ENCODE results near the gene MTFR2. TPM values are rescaled to one million over a fixed set of nuclear protein-coding genes. Genes with fewer than 3 reads are reported as not detected.

MTFR2 gene
- total RNA-seq, 1 experiment from 2014 or later = 6.0 TPM

GRCh38 chr6:136213853-136214252 is 36.3 kb downstream of the MTFR2 start:
- ChIA-PET POLR2A (no interaction called here), CTCF (interaction anchor here (3.9 kb wide), 1 partner anchor 13 kb away, joined by 25 read pairs; no protein-coding TSS in a partner anchor)
- no peaks in the 10 kb centered on the region for H3K27me3 Mint-ChIP-seq (ENCODE audit: insufficient read depth, unreplicated experiment)
- no peak for DNase-seq (ENCODE audit: unreplicated experiment)
- intact Hi-C loops (cut with micrococcal nuclease) = no loop called here
- H3K9me3 Mint-ChIP-seq (ENCODE audit: unreplicated experiment) = peaks cover 10% of the 10 kb centered on the region
- no TSS peak for BruUV-seq (replicated peaks)
- no peak overlapping the region for H3K27ac Mint-ChIP-seq (ENCODE audit: low read depth, unreplicated experiment)
- TF ChIP-seq, protein P1, sequence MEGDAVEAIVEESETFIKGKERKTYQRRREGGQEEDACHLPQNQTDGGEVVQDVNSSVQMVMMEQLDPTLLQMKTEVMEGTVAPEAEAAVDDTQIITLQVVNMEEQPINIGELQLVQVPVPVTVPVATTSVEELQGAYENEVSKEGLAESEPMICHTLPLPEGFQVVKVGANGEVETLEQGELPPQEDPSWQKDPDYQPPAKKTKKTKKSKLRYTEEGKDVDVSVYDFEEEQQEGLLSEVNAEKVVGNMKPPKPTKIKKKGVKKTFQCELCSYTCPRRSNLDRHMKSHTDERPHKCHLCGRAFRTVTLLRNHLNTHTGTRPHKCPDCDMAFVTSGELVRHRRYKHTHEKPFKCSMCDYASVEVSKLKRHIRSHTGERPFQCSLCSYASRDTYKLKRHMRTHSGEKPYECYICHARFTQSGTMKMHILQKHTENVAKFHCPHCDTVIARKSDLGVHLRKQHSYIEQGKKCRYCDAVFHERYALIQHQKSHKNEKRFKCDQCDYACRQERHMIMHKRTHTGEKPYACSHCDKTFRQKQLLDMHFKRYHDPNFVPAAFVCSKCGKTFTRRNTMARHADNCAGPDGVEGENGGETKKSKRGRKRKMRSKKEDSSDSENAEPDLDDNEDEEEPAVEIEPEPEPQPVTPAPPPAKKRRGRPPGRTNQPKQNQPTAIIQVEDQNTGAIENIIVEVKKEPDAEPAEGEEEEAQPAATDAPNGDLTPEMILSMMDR (IDR thresholded peaks at IDR 0.05; ENCODE audit: unreplicated experiment) = no peak
- H3K4me3 Mint-ChIP-seq (ENCODE audit: unreplicated experiment) = no peak overlapping the region
- H3K36me3 Mint-ChIP-seq (ENCODE audit: insufficient read depth, unreplicated experiment) = no peaks in the 10 kb centered on the region
- H3K4me1 Mint-ChIP-seq (ENCODE audit: insufficient read depth, unreplicated experiment) = peaks cover 6% of the 10 kb centered on the region

- no peaks in the 10 kb centered on the region for H3K27me3 Mint-ChIP-seq (ENCODE audit: insufficient read depth, unreplicated experiment)
- no peak overlapping the region for H3K4me3 Mint-ChIP-seq (ENCODE audit: unreplicated experiment)
- no peak overlapping the region for H3K27ac Mint-ChIP-seq (ENCODE audit: low read depth, unreplicated experiment)
- peaks cover 6% of the 10 kb centered on the region for H3K4me1 Mint-ChIP-seq (ENCODE audit: insufficient read depth, unreplicated experiment)
- CTCF ChIA-PET = interaction anchor here (0.5 to 3.9 kb wide), 10 partner anchors 13 to 763 kb away, joined by 3 to 25 read pairs (median 4); no protein-coding TSS in a partner anchor
- peaks cover 10% of the 10 kb centered on the region for H3K9me3 Mint-ChIP-seq (ENCODE audit: unreplicated experiment)
- intact Hi-C loops (cut with micrococcal nuclease) = no loop called here
- no peaks in the 10 kb centered on the region for H3K36me3 Mint-ChIP-seq (ENCODE audit: insufficient read depth, unreplicated experiment)
- POLR2A ChIA-PET = no interaction called here
- no peak for DNase-seq (ENCODE audit: unreplicated experiment)
- BruUV-seq (replicated peaks) = no TSS peak
- TF ChIP-seq, protein P1 (IDR thresholded peaks at IDR 0.05; ENCODE audit: unreplicated experiment) = no peak
Measured at GRCh38 chr6:136213012-136213539, 37.0 kb downstream of the MTFR2 start.

GRCh38 chr6:136212608-136213007 is 37.5 kb downstream of the MTFR2 start:
- DNase-seq (ENCODE audit: unreplicated experiment) = no peak
- no peaks in the 10 kb centered on the region for H3K36me3 Mint-ChIP-seq (ENCODE audit: insufficient read depth, unreplicated experiment)
- peaks cover 10% of the 10 kb centered on the region for H3K9me3 Mint-ChIP-seq (ENCODE audit: unreplicated experiment)
- BruUV-seq (replicated peaks) = no TSS peak
- peaks cover 6% of the 10 kb centered on the region for H3K4me1 Mint-ChIP-seq (ENCODE audit: insufficient read depth, unreplicated experiment)
- no peak overlapping the region for H3K27ac Mint-ChIP-seq (ENCODE audit: low read depth, unreplicated experiment)
- ChIA-PET POLR2A (interaction anchor here (0.6 kb wide), 1 partner anchor 632 kb away, joined by 3 read pairs; no protein-coding TSS in a partner anchor), CTCF (interaction anchor here (0.5 to 1.5 kb wide), 9 partner anchors 13 to 763 kb away, joined by 3 to 7 read pairs (median 4); no protein-coding TSS in a partner anchor)
- H3K27me3 Mint-ChIP-seq (ENCODE audit: insufficient read depth, unreplicated experiment) = no peaks in the 10 kb centered on the region
- no peak overlapping the region for H3K4me3 Mint-ChIP-seq (ENCODE audit: unreplicated experiment)
- TF ChIP-seq, protein P1 (IDR thresholded peaks at IDR 0.05; ENCODE audit: unreplicated experiment) = no peak
- intact Hi-C loops (cut with micrococcal nuclease) = no loop called here

DNA sequence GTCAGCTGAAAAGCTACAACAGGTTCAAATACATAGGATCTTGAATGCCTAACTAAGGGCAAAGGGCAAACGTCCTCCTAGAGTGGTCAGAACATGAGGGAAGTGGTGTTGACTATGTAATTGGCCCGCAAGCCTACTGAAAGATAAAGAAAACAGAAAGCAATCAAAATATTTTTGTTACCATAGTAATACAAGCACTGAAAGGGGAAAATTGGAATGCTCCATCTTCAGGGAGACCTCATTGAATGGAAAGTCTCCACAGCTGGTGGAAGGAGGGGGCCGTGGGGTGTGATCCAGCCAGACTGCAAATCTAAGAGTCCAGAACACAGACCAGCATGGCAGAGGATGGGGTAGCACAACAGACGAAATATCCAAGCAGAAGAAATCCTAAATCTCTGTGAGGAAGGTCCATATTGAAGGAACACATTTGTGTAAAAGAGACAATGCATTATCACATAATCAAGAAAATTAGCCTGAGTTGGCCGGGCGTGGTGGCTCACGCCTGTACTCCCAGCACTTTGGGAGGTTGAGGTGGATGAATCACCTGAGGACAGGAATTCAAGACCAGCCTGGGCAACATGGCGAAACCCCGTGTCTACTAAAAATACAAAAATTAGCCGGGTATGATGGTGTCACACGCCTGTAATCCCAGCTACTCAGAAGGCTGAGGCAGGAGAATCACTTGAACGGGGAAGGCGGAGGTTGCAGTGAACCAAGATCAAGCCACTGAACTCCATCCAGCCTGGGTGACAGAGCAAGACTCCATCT is 39.5 kb downstream of the MTFR2 start:
- intact Hi-C loops (cut with micrococcal nuclease) = no loop called here
- no peaks in the 10 kb centered on the region for H3K27me3 Mint-ChIP-seq (ENCODE audit: insufficient read depth, unreplicated experiment)
- H3K4me1 Mint-ChIP-seq (ENCODE audit: insufficient read depth, unreplicated experiment) = peaks cover 6% of the 10 kb centered on the region
- CTCF ChIA-PET = interaction anchor here (0.8 to 2.0 kb wide), 3 partner anchors 16 to 760 kb away, joined by 3 to 18 read pairs (median 4); no protein-coding TSS in a partner anchor
- peaks cover 10% of the 10 kb centered on the region for H3K9me3 Mint-ChIP-seq (ENCODE audit: unreplicated experiment)
- no peak overlapping the region for H3K4me3 Mint-ChIP-seq (ENCODE audit: unreplicated experiment)
- no peak for DNase-seq (ENCODE audit: unreplicated experiment)
- no peaks in the 10 kb centered on the region for H3K36me3 Mint-ChIP-seq (ENCODE audit: insufficient read depth, unreplicated experiment)
- TF ChIP-seq, protein P1 (IDR thresholded peaks at IDR 0.05; ENCODE audit: unreplicated experiment) = no peak
- POLR2A ChIA-PET = no interaction called here
- no peak overlapping the region for H3K27ac Mint-ChIP-seq (ENCODE audit: low read depth, unreplicated experiment)
- BruUV-seq (replicated peaks) = no TSS peak

All from MCF 10A (cell line).